BLaER1 treated with 17β-estradiol and CSF1 and Interleukin-3, amounts not matched to agents 10 nM and 100 nM (cell line): Measurements from ENCODE around the gene PRX.

Experiments
- H3K27ac ChIP-seq, 11 experiments: shearing (Covaris generic); formaldehyde crosslinking; 2 replicates each; pipeline ENCODE4 v1.8.1; 2022
- H3K27me3 ChIP-seq, 11 experiments: shearing (Covaris generic); formaldehyde crosslinking; 2 replicates each; pipeline ENCODE4 v1.8.1; 2022
- H3K36me3 ChIP-seq, 11 experiments: shearing (Covaris generic); formaldehyde crosslinking; 2 replicates each; pipeline ENCODE4 v1.8.1; 2022
- H3K4me1 ChIP-seq, 10 experiments: shearing (Covaris generic); formaldehyde crosslinking; 2 replicates each; pipeline ENCODE4 v1.8.1; 2022
- H3K4me2 ChIP-seq, 11 experiments: shearing (Covaris generic); formaldehyde crosslinking; 2 replicates each; pipeline ENCODE4 v1.8.1; 2022
- H3K4me3 ChIP-seq, 10 experiments: shearing (Covaris generic); formaldehyde crosslinking; 2 replicates each; pipeline ENCODE4 v1.8.1; 2022
- H3K9ac ChIP-seq, 11 experiments: shearing (Covaris generic); formaldehyde crosslinking; 2 replicates each; pipeline ENCODE4 v1.8.1; 2022
- H3K9me3 ChIP-seq, 11 experiments: shearing (Covaris generic); formaldehyde crosslinking; replicated peaks in 1 of 11; 2 replicates each; pipeline ENCODE4 v1.8.1; 2022
- H4K20me1 ChIP-seq, 11 experiments: shearing (Covaris generic); formaldehyde crosslinking; 2 replicates each; pipeline ENCODE4 v1.8.1; 2022
- Cebpa-rat ChIP-seq, 11 experiments: shearing (Covaris generic); IDR thresholded peaks; 2 replicates each; pipeline ENCODE4 v1.8.1; 2022

PRX gene

GRCh38 chr19:40420766-40421765 is 7.9 kb upstream of the PRX start:
- Histone ChIP-seq H3K9me3 (no peaks in the 10 kb centered on the region), H4K20me1 (peaks cover 0 to 43% (median 14%) of the 10 kb centered on the region in 11 experiments; a peak in 13 of 22 replicates), H3K4me1 (peaks cover 50 to 77% (median 71%) of the 10 kb centered on the region in 10 experiments), H3K4me3 (peak overlapping the region; percentile 54 to 85 (median 66)), H3K36me3 (peaks cover 11 to 21% (median 18%) of the 10 kb centered on the region in 11 experiments), H3K27ac (peak overlapping the region; percentile 75 to 98 (median 86)), H3K9ac (peak overlapping the region; percentile 78 to 97 (median 85)), H3K4me2 (peak overlapping the region; percentile 80 to 98 (median 94)), H3K27me3 (no peaks in the 10 kb centered on the region)
- TF ChIP-seq Cebpa-rat (IDR thresholded peaks at IDR 0.05), result no peak

- Histone ChIP-seq H3K4me2 (peak overlapping the region; percentile 80 to 98 (median 94)), H3K9me3 (no peaks in the 10 kb centered on the region), H3K4me1 (peaks cover 55 to 83% (median 77%) of the 10 kb centered on the region in 10 experiments), H3K9ac (peak overlapping the region; percentile 78 to 97 (median 85)), H3K27ac (peak overlapping the region in 10 of 11 experiments; percentile 78 to 98 (median 88); a peak in 18 of 22 replicates), H3K27me3 (no peaks in the 10 kb centered on the region), H3K36me3 (peaks cover 11 to 21% (median 18%) of the 10 kb centered on the region in 11 experiments), H3K4me3 (peak overlapping the region; percentile 54 to 85 (median 66)), H4K20me1 (peaks cover 0 to 43% (median 14%) of the 10 kb centered on the region in 11 experiments; a peak in 13 of 22 replicates)
- TF ChIP-seq Cebpa-rat (IDR thresholded peaks at IDR 0.05), result no peak
Observed at GRCh38 chr19:40420451-40420765, 7.2 kb upstream of the PRX start.

GRCh38 chr19:40419780-40420179 is 6.6 kb upstream of the PRX start:
- Histone ChIP-seq H3K27ac (0 out of 22 replicates have a peak overlapping the region, but pooled peaks of 2 of the 11 experiments have one; percentile 3 to 10), H3K36me3 (peaks cover 11 to 21% (median 18%) of the 10 kb centered on the region in 11 experiments), H4K20me1 (peaks cover 0 to 38% (median 11%) of the 10 kb centered on the region in 11 experiments; a peak in 13 of 22 replicates), H3K4me1 (peaks cover 55 to 90% (median 83%) of the 10 kb centered on the region in 10 experiments), H3K4me2 (peak overlapping the region in 3 of 11 experiments; percentile 89 to 98 (median 96); a peak in 7 of 22 replicates), H3K27me3 (no peaks in the 10 kb centered on the region), H3K4me3 (no peak overlapping the region), H3K9ac (no peak overlapping the region; a peak in 2 of 22 replicates), H3K9me3 (no peaks in the 10 kb centered on the region)
- no peak for TF ChIP-seq Cebpa-rat (IDR thresholded peaks at IDR 0.05)

- Histone ChIP-seq H3K9ac (peak overlapping the region in 2 of 11 experiments; percentile 24 to 39; a peak in 2 of 22 replicates), H3K27ac (peak overlapping the region in 2 of 11 experiments; percentile 3 to 10; a peak in 1 of 22 replicates), H3K4me2 (peak overlapping the region in 2 of 11 experiments; percentile 89 to 96; a peak in 2 of 22 replicates)
Observed at GRCh38 chr19:40419066-40419612, 6.0 kb upstream of the PRX start.

GRCh38 chr19:40418040-40418439 is 4.9 kb upstream of the PRX start:
- Histone ChIP-seq H3K4me2 (peak overlapping the region; percentile 73 to 96 (median 83); a peak in 21 of 22 replicates), H3K9me3 (no peaks in the 10 kb centered on the region), H3K27ac (peak overlapping the region; percentile 49 to 87 (median 79); a peak in 17 of 22 replicates), H3K4me3 (no peak overlapping the region), H3K27me3 (no peaks in the 10 kb centered on the region), H3K9ac (peak overlapping the region in 9 of 11 experiments; percentile 54 to 74 (median 68); a peak in 10 of 22 replicates), H3K36me3 (peaks cover 9 to 15% (median 13%) of the 10 kb centered on the region in 11 experiments), H3K4me1 (peaks cover 60 to 94% (median 81%) of the 10 kb centered on the region in 10 experiments), H4K20me1 (peaks cover 0 to 22% (median 5%) of the 10 kb centered on the region in 11 experiments; a peak in 13 of 22 replicates)
- TF ChIP-seq Cebpa-rat (IDR thresholded peaks at IDR 0.05), result no peak

More at GRCh38 chr19:40419066-40419612, 6.0 kb upstream of the PRX start:
- no peaks in the 10 kb centered on the region for H3K9me3 ChIP-seq
- TF ChIP-seq Cebpa-rat (IDR thresholded peaks at IDR 0.05), result no peak
- H4K20me1 ChIP-seq, result peaks cover 0 to 33% (median 9%) of the 10 kb centered on the region in 11 experiments; a peak in 13 of 22 replicates
- H3K36me3 ChIP-seq, result peaks cover 11 to 21% (median 18%) of the 10 kb centered on the region in 11 experiments
- H3K4me3 ChIP-seq, result no peak overlapping the region
- peaks cover 55 to 94% (median 81%) of the 10 kb centered on the region in 10 experiments for H3K4me1 ChIP-seq
- no peaks in the 10 kb centered on the region for H3K27me3 ChIP-seq

- Histone ChIP-seq H3K4me1 (peaks cover 65 to 93% (median 81%) of the 10 kb centered on the region in 10 experiments), H3K27ac (peak overlapping the region; percentile 49 to 87 (median 79); a peak in 21 of 22 replicates), H3K27me3 (no peaks in the 10 kb centered on the region), H3K36me3 (peaks cover 5 to 11% (median 9%) of the 10 kb centered on the region in 11 experiments), H3K9me3 (no peaks in the 10 kb centered on the region), H4K20me1 (peaks cover 0 to 17% (median under 1%) of the 10 kb centered on the region in 11 experiments; a peak in 9 of 22 replicates), H3K9ac (peak overlapping the region; percentile 54 to 74 (median 69); a peak in 21 of 22 replicates), H3K4me2 (peak overlapping the region; percentile 73 to 96 (median 83)), H3K4me3 (peak overlapping the region in 3 of 10 experiments; percentile 19 to 39 (median 25); a peak in 3 of 20 replicates)
- TF ChIP-seq Cebpa-rat (IDR thresholded peaks at IDR 0.05), result no peak
Observed at GRCh38 chr19:40417643-40417981, 4.4 kb upstream of the PRX start.

- H3K36me3 ChIP-seq, result peaks cover 0 to 6% (median 3%) of the 10 kb centered on the region in 11 experiments; a peak in 13 of 22 replicates
- no peak for TF ChIP-seq Cebpa-rat (IDR thresholded peaks at IDR 0.05)
- H4K20me1 ChIP-seq, result peaks cover 0 to 12% (median 0%) of the 10 kb centered on the region in 11 experiments; a peak in 4 of 22 replicates
- no peaks in the 10 kb centered on the region for H3K27me3 ChIP-seq
- H3K4me1 ChIP-seq, result peaks cover 70 to 93% (median 81%) of the 10 kb centered on the region in 10 experiments
- peak overlapping the region in 3 of 10 experiments; percentile 19 to 39 (median 25); a peak in 4 of 20 replicates for H3K4me3 ChIP-seq
- H3K9ac ChIP-seq, result peak overlapping the region; percentile 54 to 74 (median 69); a peak in 21 of 22 replicates
- no peaks in the 10 kb centered on the region for H3K9me3 ChIP-seq
- H3K27ac ChIP-seq, result peak overlapping the region; percentile 49 to 87 (median 79); a peak in 21 of 22 replicates
- H3K4me2 ChIP-seq, result peak overlapping the region; percentile 73 to 96 (median 83)
Observed at GRCh38 chr19:40416918-40417642, 3.9 kb upstream of the PRX start.

- peak overlapping the region in 9 of 11 experiments; percentile 19 to 87 (median 76); a peak in 18 of 22 replicates for H3K27ac ChIP-seq
- H3K27me3 ChIP-seq, result no peaks in the 10 kb centered on the region; a peak in 1 of 22 replicates
- H3K9me3 ChIP-seq, result no peaks in the 10 kb centered on the region
- H3K4me1 ChIP-seq, result peaks cover 72 to 97% (median 84%) of the 10 kb centered on the region in 10 experiments
- H4K20me1 ChIP-seq, result no peaks in the 10 kb centered on the region
- peak overlapping the region; percentile 73 to 96 (median 83); a peak in 19 of 22 replicates for H3K4me2 ChIP-seq
- no peak; a peak in 1 of 22 replicates for TF ChIP-seq Cebpa-rat (IDR thresholded peaks at IDR 0.05)
- H3K36me3 ChIP-seq, result no peaks in the 10 kb centered on the region
- H3K9ac ChIP-seq, result peak overlapping the region in 1 of 11 experiments; percentile 74; a peak in 1 of 22 replicates
- no peak overlapping the region for H3K4me3 ChIP-seq
Observed at GRCh38 chr19:40415768-40416167, 2.6 kb upstream of the PRX start.
